GM19455 (cell line): ENCODE results near the gene LTBP3.

ENCODE experiments used
- ATAC-seq: cut with Tn5 transposase; IDR thresholded peaks from one replicate; pipeline ENCODE4 v1.9.1; 2021; ENCODE audit not compliant: unreplicated experiment

The LTBP3 gene

GRCh38 chr11:65586247-65586630, 28.1 kb upstream of the LTBP3 start:
- ATAC-seq, result no peak

- ATAC-seq, result no peak
Measured at GRCh38 chr11:65585396-65586246, 27.5 kb upstream of the LTBP3 start.

- ATAC-seq, result no peak
Measured at GRCh38 chr11:65584723-65585171, 26.6 kb upstream of the LTBP3 start.

- ATAC-seq, result no peak
Measured at GRCh38 chr11:65584106-65584505, 25.9 kb upstream of the LTBP3 start.

- no peak for ATAC-seq
Measured at GRCh38 chr11:65583589-65583988, 25.4 kb upstream of the LTBP3 start.

- no peak for ATAC-seq
Measured at GRCh38 chr11:65581928-65582327, 23.8 kb upstream of the LTBP3 start.

GRCh38 chr11:65580756-65581155, 22.6 kb upstream of the LTBP3 start:
- no peak for ATAC-seq

GRCh38 chr11:65580031-65580692, 22.0 kb upstream of the LTBP3 start:
- ATAC-seq, result no peak

- no peak for ATAC-seq
Measured at GRCh38 chr11:65579291-65579690, 21.1 kb upstream of the LTBP3 start.

- ATAC-seq, result no peak
Measured at GRCh38 chr11:65578667-65579066, 20.5 kb upstream of the LTBP3 start.

- ATAC-seq, result no peak
Measured at GRCh38 chr11:65578134-65578533, 20.0 kb upstream of the LTBP3 start.

- no peak for ATAC-seq
Measured at GRCh38 chr11:65577756-65578109, 19.6 kb upstream of the LTBP3 start.

GRCh38 chr11:65576867-65577755, 19.0 kb upstream of the LTBP3 start:
- ATAC-seq, result no peak

GRCh38 chr11:65576232-65576866, 18.2 kb upstream of the LTBP3 start:
- no peak for ATAC-seq

GRCh38 chr11:65575568-65576231, 17.5 kb upstream of the LTBP3 start, which contains the start of gene EHBP1L1:
Gene EHBP1L1 (plus strand): TSS chr11:65576053. CDS start chr11:65576303, 250 bp downstream.
- no peak for ATAC-seq

GRCh38 chr11:65574811-65575567, 16.8 kb upstream of the LTBP3 start:
- ATAC-seq, result no peak

- peak; percentile 32 for ATAC-seq
Measured at GRCh38 chr11:65574109-65574810, 16.1 kb upstream of the LTBP3 start.

GRCh38 chr11:65573391-65574079, 15.4 kb upstream of the LTBP3 start:
- no peak for ATAC-seq
